Natural killer cell (primary cell): ENCODE data around the gene TTYH1. TPM values are rescaled to one million over a fixed set of nuclear protein-coding genes. Genes with fewer than 3 reads are reported as not detected.

ENCODE experiments used
- ATAC-seq, 3 donors: fragments of 150-1000 bp in 2 of 3; fragments of 200-7000 bp in 1 of 3; cut with Tn5 transposase; 1 replicate in 1 of 3; 2 replicates in 2 of 3; pipeline ENCODE4 v1.10.0; 2021; ENCODE audit warnings: mild to moderate bottlenecking in 2 of 3, moderate library complexity in 2 of 3
- DNase-seq, 2 donors: peaks; one replicate each; pipeline versions ENCODE4 v3.0.0 to v3.0.0-alpha.2; 2013 to 2021; ENCODE audit warnings: mixed read lengths in 1 of 2
- H3K27ac ChIP-seq: one replicate; pipeline ENCODE4 v1.5.1; 2013; ENCODE audit warnings: mild to moderate bottlenecking, low read length
- H3K27me3 ChIP-seq: one replicate; pipeline ENCODE4 v1.6.1; 2013; ENCODE audit warnings: low read length; ENCODE audit not compliant: control insufficient read depth, insufficient read depth
- H3K36me3 ChIP-seq: one replicate; pipeline ENCODE4 v1.6.1; 2013; ENCODE audit warnings: low read length; ENCODE audit not compliant: control insufficient read depth, insufficient read depth
- H3K4me1 ChIP-seq: one replicate; pipeline ENCODE4 v1.6.1; 2013; ENCODE audit warnings: low read length; ENCODE audit not compliant: control insufficient read depth, insufficient read depth
- H3K4me3 ChIP-seq: one replicate; pipeline ENCODE4 v1.5.1; 2013; ENCODE audit warnings: low read length
- H3K9me3 ChIP-seq: one replicate; pipeline ENCODE4 v1.6.1; 2013; ENCODE audit warnings: low read length; ENCODE audit not compliant: control insufficient read depth, insufficient read depth
- H3K27ac Mint-ChIP-seq, 2 donors: one replicate each; pipeline ENCODE4 v1.8.0; 2022; ENCODE audit warnings: mild to moderate bottlenecking in 2 of 2, mixed read lengths in 2 of 2, moderate library complexity in 1 of 2
- H3K27me3 Mint-ChIP-seq, 2 donors: one replicate each; pipeline ENCODE4 v1.8.0; 2022; ENCODE audit warnings: low read depth in 2 of 2, mixed read lengths in 2 of 2
- H3K36me3 Mint-ChIP-seq: one replicate; pipeline ENCODE4 v1.8.0; 2022; ENCODE audit warnings: mixed read lengths
- H3K4me1 Mint-ChIP-seq, 2 donors: one replicate each; pipeline ENCODE4 v1.8.0; 2022; ENCODE audit warnings: mixed read lengths in 2 of 2
- H3K4me3 Mint-ChIP-seq: one replicate; pipeline ENCODE4 v1.8.0; 2022; ENCODE audit warnings: mild to moderate bottlenecking, moderate library complexity, mixed read lengths
- H3K9me3 Mint-ChIP-seq, 2 donors: one replicate each; pipeline ENCODE4 v1.8.0; 2022; ENCODE audit warnings: mixed read lengths in 2 of 2
- WGBS: methylation state at CpG from one replicate; pipeline ENCODE4 v1.1.7; 2013; ENCODE audit warnings: missing lambda C conversion rate; ENCODE audit not compliant: insufficient coverage; 5-methylcytosine and 5-hydroxymethylcytosine counted together
- intact Hi-C: fragments of 100-400 bp; cut with micrococcal nuclease; formaldehyde crosslinking; loops from one replicate; pipeline ENCODE4 v1.14.2; 2022
- total RNA-seq, 4 donors: library from RNA; stranded (reverse); fragments of 120-200 nt in 1 of 4; gene quantifications; one replicate each; pipeline versions ENCODE4 v1.2.3 to v1.2.4, GENCODE V29; 2013 to 2022
- TF ChIP-seq, protein P1 (sequence below): fragments of 200-600 bp; IDR thresholded peaks from one replicate; pipeline ENCODE4 v1.8.0; 2022; ENCODE audit warnings: antibody characterized with exemption

The TTYH1 gene
- total RNA-seq, 3 donors from 2014 or later (not counting 1 experiment from before 2014, with no cell fraction given): 0.59 to 0.84 (median 0.65) TPM

DNA sequence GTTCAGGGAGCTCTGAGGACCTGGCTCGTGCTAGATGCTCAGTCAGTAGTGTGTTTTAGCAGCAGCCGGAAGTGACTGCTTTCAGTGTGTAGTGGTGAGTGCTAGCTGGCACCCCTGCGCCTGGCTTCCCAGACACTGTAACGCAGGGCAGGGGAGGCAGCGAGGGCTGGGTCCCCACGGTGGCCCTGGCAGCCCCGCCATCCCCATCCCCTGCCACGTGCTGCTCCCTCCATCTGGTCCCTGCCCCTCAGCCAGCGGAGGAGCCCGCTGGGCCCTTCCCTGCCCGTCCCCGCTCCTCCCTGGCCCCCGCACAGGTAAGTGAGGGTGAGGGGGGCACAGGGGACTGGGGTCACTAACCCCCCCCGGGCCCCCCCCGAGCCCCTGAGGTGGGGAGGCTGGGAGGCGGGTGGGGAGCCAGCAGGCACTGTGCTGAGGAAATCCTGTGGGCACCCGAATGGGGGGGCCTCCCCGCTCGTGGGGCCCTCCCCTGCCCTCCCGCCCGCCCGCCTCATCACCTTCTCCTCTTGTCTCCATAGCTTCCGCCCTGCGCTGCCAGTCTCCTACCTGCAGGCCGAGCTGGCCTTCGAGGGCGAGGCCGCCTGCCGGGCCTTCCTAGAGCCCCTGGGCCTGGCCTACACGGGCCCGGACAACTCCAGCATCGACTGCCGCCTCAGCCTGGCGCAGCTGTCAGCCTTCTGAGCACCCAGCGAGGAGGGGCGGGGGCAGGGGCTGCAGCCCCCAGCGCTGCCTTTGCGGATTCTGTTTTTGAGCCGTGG lies 45.2 kb downstream of the TTYH1 start:
- TF ChIP-seq, protein P1, sequence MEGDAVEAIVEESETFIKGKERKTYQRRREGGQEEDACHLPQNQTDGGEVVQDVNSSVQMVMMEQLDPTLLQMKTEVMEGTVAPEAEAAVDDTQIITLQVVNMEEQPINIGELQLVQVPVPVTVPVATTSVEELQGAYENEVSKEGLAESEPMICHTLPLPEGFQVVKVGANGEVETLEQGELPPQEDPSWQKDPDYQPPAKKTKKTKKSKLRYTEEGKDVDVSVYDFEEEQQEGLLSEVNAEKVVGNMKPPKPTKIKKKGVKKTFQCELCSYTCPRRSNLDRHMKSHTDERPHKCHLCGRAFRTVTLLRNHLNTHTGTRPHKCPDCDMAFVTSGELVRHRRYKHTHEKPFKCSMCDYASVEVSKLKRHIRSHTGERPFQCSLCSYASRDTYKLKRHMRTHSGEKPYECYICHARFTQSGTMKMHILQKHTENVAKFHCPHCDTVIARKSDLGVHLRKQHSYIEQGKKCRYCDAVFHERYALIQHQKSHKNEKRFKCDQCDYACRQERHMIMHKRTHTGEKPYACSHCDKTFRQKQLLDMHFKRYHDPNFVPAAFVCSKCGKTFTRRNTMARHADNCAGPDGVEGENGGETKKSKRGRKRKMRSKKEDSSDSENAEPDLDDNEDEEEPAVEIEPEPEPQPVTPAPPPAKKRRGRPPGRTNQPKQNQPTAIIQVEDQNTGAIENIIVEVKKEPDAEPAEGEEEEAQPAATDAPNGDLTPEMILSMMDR: no peak
- H3K36me3 Mint-ChIP-seq: no peaks in the 10 kb centered on the region
- H3K4me1 ChIP-seq: peaks cover 30% of the 10 kb centered on the region
- no peak overlapping the region for H3K27ac ChIP-seq
- intact Hi-C loops: no loop called here
- 72% methylated on average over 38 of the region's 39 CpGs for WGBS
- peak overlapping the region; percentile 58 to 77 for H3K27ac Mint-ChIP-seq
- H3K36me3 ChIP-seq: peaks cover 62% of the 10 kb centered on the region
- ATAC-seq (no peak), DNase-seq (peak in 1 of 2 donors; percentile 13)
- no peaks in the 10 kb centered on the region for H3K9me3 Mint-ChIP-seq
- peaks cover 39 to 54% of the 10 kb centered on the region in 2 donors for H3K4me1 Mint-ChIP-seq
- no peaks in the 10 kb centered on the region for H3K27me3 Mint-ChIP-seq
- H3K4me3 ChIP-seq: no peak overlapping the region
- H3K9me3 ChIP-seq: no peaks in the 10 kb centered on the region
- no peaks in the 10 kb centered on the region for H3K27me3 ChIP-seq
- peak overlapping the region; percentile 65 for H3K4me3 Mint-ChIP-seq

DNA sequence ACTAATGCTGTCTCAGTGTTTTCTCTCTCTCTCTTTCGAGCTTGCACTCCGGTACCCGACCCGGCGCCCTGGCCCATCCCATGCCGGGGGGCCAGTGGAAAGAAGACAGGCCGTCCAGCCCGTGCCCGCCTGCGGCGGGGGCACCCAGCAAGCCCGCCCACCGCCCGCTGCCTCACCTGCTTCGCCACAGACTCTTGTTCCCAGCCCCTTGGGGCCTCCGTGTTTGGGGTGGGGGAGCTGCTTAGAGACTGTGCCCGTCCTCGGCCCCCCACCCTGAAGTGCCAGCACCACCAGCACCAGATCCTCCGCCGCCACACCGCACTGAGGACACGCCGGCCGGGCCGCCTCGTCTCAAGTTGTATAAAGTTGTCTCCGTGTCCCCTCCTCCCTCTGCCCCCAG lies 45.9 kb downstream of the TTYH1 start:
- Mint-ChIP-seq H3K9me3 (no peaks in the 10 kb centered on the region), H3K36me3 (no peaks in the 10 kb centered on the region), H3K4me3 (peak overlapping the region; percentile 9), H3K27ac (peak overlapping the region; percentile 38 to 97), H3K27me3 (no peaks in the 10 kb centered on the region), H3K4me1 (peaks cover 39 to 54% of the 10 kb centered on the region in 2 donors)
- no peaks in the 10 kb centered on the region for H3K27me3 ChIP-seq
- no peak overlapping the region for H3K27ac ChIP-seq
- H3K36me3 ChIP-seq: peaks cover 54% of the 10 kb centered on the region
- 93% methylated on average over 27 of the region's 27 CpGs for WGBS
- intact Hi-C loops: no loop called here
- TF ChIP-seq, protein P1: no peak
- no peaks in the 10 kb centered on the region for H3K9me3 ChIP-seq
- no peak overlapping the region for H3K4me3 ChIP-seq
- ATAC-seq (no peak), DNase-seq (peak in 1 of 2 donors; percentile 14)
- H3K4me1 ChIP-seq: peaks cover 30% of the 10 kb centered on the region

DNA sequence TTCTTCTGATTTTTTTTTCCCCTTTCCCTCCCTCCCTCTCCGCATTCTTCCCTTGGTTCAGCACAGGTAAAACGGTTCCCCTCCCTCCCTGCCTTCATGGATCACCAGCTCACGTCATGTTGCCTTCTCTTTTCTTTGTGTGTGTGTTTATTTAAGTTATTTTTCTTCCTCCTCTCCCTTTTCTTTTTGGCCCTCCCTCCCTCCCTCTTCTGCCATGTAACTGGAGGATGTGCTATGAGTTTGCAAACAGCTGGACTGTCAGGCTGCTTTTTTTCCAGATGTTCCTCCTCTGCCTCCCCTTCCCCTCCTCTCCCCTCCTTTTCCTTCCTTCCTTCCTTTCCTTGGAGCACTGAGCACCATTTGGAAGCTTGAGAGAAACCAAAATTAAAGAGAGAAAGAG lies 46.3 kb downstream of the TTYH1 start:
- TF ChIP-seq, protein P1: no peak
- Histone ChIP-seq H3K4me1 (peaks cover 30% of the 10 kb centered on the region), H3K36me3 (peaks cover 50% of the 10 kb centered on the region), H3K9me3 (no peaks in the 10 kb centered on the region), H3K4me3 (no peak overlapping the region), H3K27ac (no peak overlapping the region), H3K27me3 (no peaks in the 10 kb centered on the region)
- Mint-ChIP-seq H3K36me3 (no peaks in the 10 kb centered on the region), H3K27ac (peak overlapping the region; percentile 38 to 97), H3K4me1 (peaks cover 39 to 54% of the 10 kb centered on the region in 2 donors), H3K4me3 (peak overlapping the region; percentile 9), H3K9me3 (no peaks in the 10 kb centered on the region), H3K27me3 (no peaks in the 10 kb centered on the region)
- DNase-seq (no peak), ATAC-seq (no peak)
- WGBS: 80% methylated on average over 2 of the region's 3 CpGs
- intact Hi-C loops: no loop called here
